Keratinocyte (primary cell): ENCODE measurements around the gene BICDL2. TPM values are rescaled to one million over a fixed set of nuclear protein-coding genes. Genes with fewer than 3 reads are reported as not detected.
A peak's percentile ranks its signal among the peaks of the same experiment; 100 is the strongest.

ENCODE experiments used
- DNase-seq: peaks from one replicate; pipeline ENCODE4 v3.0.0-alpha.2; 2011; ENCODE audit warnings: low read depth, missing footprints, low spot score
- FAIRE-seq: peaks from 2 replicates; lab custom pipeline; 2011; peaks lifted over from hg19 to GRCh38; lab: Jason Lieb, UNC
- H2AFZ ChIP-seq: 2 replicates; pipeline ENCODE4 v1.6.0; 2012; ENCODE audit warnings: low read length, control low read depth, inconsistent platforms; ENCODE audit not compliant: control insufficient read depth
- H3K27ac ChIP-seq: 2 replicates; pipeline ENCODE4 v1.5.1; 2011; ENCODE audit warnings: low read length; ENCODE audit not compliant: control insufficient read depth, insufficient read depth
- H3K27me3 ChIP-seq: 3 replicates; pipeline ENCODE4 v1.6.0; 2011; ENCODE audit warnings: low read length; ENCODE audit not compliant: control insufficient read depth, insufficient read depth; ENCODE audit errors: extremely low read depth
- H3K36me3 ChIP-seq, 2 experiments: 2 replicates in 1 of 2; 3 replicates in 1 of 2; pipeline ENCODE4 v1.5.1; 2011; ENCODE audit warnings: low read length in 2 of 2, mild to moderate bottlenecking in 1 of 2; ENCODE audit not compliant: control insufficient read depth in 2 of 2, insufficient read depth in 2 of 2; ENCODE audit errors: extremely low read depth in 1 of 2
- H3K4me1 ChIP-seq: 3 replicates; pipeline ENCODE4 v1.5.1; 2011; ENCODE audit warnings: low read length; ENCODE audit not compliant: control insufficient read depth, insufficient read depth; ENCODE audit errors: extremely low read depth
- H3K4me2 ChIP-seq: 3 replicates; pipeline ENCODE4 v1.6.0; 2011; ENCODE audit warnings: low read depth, low read length; ENCODE audit not compliant: control insufficient read depth, insufficient read depth; ENCODE audit errors: extremely low read depth
- H3K4me3 ChIP-seq, 3 experiments: fragments of 200-600 bp in 1 of 3; sonication (generic) in 1 of 3; 2 replicates in 2 of 3; 3 replicates in 1 of 3; pipeline ENCODE4 v1.5.1; 2011 to 2016; ENCODE audit warnings: low read length in 3 of 3, mild to moderate bottlenecking in 3 of 3, control low read depth in 2 of 3, inconsistent platforms in 1 of 3, low read depth in 1 of 3, mixed read lengths in 1 of 3, mixed run types in 1 of 3, moderate library complexity in 1 of 3; ENCODE audit not compliant: control insufficient read depth in 2 of 3, insufficient read depth in 2 of 3; ENCODE audit errors: extremely low read depth in 1 of 3
- H3K79me2 ChIP-seq: 2 replicates; pipeline ENCODE4 v1.6.0; 2012; ENCODE audit warnings: low read length; ENCODE audit not compliant: control insufficient read depth, insufficient read depth
- H3K9ac ChIP-seq: 3 replicates; pipeline ENCODE4 v1.6.0; 2011; ENCODE audit warnings: low read length; ENCODE audit not compliant: control insufficient read depth, insufficient read depth; ENCODE audit errors: extremely low read depth
- H3K9me1 ChIP-seq: 3 replicates; pipeline ENCODE4 v1.6.0; 2011; ENCODE audit warnings: low read length; ENCODE audit not compliant: control insufficient read depth, insufficient read depth; ENCODE audit errors: extremely low read depth
- H3K9me3 ChIP-seq: 2 replicates; pipeline ENCODE4 v1.5.1; 2012; ENCODE audit warnings: low read depth, low read length; ENCODE audit not compliant: control insufficient read depth
- H4K20me1 ChIP-seq: 3 replicates; pipeline ENCODE4 v1.6.0; 2011; ENCODE audit warnings: low read length; ENCODE audit not compliant: control insufficient read depth, insufficient read depth; ENCODE audit errors: extremely low read depth
- EZH2 ChIP-seq: IDR thresholded peaks from one replicate; pipeline ENCODE4 v1.6.1; 2012; ENCODE audit warnings: inconsistent platforms, mild to moderate bottlenecking, low read length, moderate library complexity
- dilution Hi-C: fragments of 300-500 bp; cut with MboI; formaldehyde crosslinking; loops from one replicate; pipeline ENCODE4 v1.7.0; 2020; ENCODE audit warnings: low sequenced_read_pairs; ENCODE audit not compliant: extremely low pct_ligation_motif_present
- polyA plus RNA-seq, 5 experiments: library from polyadenylated mRNA; depleted of rRNA in 3 of 5; stranded (reverse) in 3 of 5; stranded (forward) in 1 of 5; unstranded in 1 of 5; fragments of >200 nt; gene quantifications; 1 replicate in 1 of 5; 2 replicates in 3 of 5; 3 replicates in 1 of 5; pipeline versions ENCODE4 v1.2.1 to v1.2.3, GENCODE V29; 2011 to 2012; ENCODE audit warnings: missing spikeins in 2 of 5, low read depth in 1 of 5, low replicate concordance in 1 of 5
- TF ChIP-seq, protein P1 (sequence below), 3 experiments: IDR thresholded peaks in 1 of 3; conservative IDR thresholded peaks in 1 of 3; optimal IDR thresholded peaks in 1 of 3; 2 replicates in 2 of 3; 3 replicates in 1 of 3; pipeline versions ENCODE3 to v1.5.1; 2011; ENCODE audit warnings: low read length in 3 of 3, mild to moderate bottlenecking in 3 of 3, moderate library complexity in 2 of 3, control low read depth in 1 of 3, inconsistent platforms in 1 of 3; ENCODE audit not compliant: insufficient read depth in 2 of 3; ENCODE audit errors: extremely low read depth in 1 of 3

The BICDL2 gene
- polyA plus RNA-seq, 1 donor (not counting 4 experiments of a cell fraction or from before 2014, with no cell fraction given), result 1.3 TPM

DNA sequence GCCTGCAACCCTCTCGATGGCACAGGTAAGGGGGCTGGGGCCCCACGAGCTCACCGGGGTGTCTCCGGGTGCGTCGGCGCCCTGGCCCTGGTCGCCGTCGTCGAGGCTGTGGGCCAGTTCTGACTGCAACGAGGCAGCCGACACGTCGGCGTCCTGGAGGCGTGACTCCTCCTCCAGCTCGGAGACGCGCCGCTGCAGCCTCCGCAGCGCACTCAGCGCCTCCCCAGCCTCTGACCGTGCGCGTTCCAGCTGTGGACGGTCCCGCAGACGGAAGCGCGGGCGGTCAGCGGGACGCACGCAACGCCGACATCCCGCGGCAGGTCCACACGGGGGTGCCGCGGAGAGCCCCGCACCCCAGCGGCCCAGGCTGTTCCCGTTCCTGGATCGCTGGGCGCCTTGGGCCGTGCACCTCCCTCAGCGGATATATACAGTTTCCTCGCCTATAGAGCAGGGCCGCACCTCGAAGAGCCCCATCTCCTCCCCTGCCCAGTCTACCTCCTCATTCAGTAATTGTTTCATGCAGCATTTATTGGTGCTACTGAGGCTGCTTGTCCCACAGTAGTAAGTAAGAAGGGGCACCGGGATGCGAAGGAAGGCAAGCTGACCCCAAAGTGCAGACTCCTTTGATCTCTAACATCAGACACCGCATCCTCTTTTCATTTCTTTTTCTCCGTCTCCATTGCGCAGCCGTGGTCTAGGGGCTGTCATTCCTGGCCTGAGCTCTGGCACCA, 7.1 kb downstream of the BICDL2 start:
- Histone ChIP-seq H3K4me3 (no peak overlapping the region), H4K20me1 (no peaks in the 10 kb centered on the region), H3K79me2 (no peaks in the 10 kb centered on the region), H3K27me3 (peaks cover 19% of the 10 kb centered on the region), H3K36me3 (peaks cover 11 to 14% of the 10 kb centered on the region in 2 experiments), H3K9me3 (no peaks in the 10 kb centered on the region), H3K4me2 (peak overlapping the region; percentile 58), H3K9ac (no peak overlapping the region), H2AFZ (peak overlapping the region; percentile 22), H3K4me1 (peaks cover 7% of the 10 kb centered on the region), H3K9me1 (no peaks in the 10 kb centered on the region), H3K27ac (no peak overlapping the region)
- no peak for DNase-seq
- TF ChIP-seq, protein P1, sequence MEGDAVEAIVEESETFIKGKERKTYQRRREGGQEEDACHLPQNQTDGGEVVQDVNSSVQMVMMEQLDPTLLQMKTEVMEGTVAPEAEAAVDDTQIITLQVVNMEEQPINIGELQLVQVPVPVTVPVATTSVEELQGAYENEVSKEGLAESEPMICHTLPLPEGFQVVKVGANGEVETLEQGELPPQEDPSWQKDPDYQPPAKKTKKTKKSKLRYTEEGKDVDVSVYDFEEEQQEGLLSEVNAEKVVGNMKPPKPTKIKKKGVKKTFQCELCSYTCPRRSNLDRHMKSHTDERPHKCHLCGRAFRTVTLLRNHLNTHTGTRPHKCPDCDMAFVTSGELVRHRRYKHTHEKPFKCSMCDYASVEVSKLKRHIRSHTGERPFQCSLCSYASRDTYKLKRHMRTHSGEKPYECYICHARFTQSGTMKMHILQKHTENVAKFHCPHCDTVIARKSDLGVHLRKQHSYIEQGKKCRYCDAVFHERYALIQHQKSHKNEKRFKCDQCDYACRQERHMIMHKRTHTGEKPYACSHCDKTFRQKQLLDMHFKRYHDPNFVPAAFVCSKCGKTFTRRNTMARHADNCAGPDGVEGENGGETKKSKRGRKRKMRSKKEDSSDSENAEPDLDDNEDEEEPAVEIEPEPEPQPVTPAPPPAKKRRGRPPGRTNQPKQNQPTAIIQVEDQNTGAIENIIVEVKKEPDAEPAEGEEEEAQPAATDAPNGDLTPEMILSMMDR (optimal IDR thresholded peaks at IDR 0.05 in 1 of 3, IDR thresholded peaks at IDR 0.05 in 1 of 3, conservative IDR thresholded peaks at IDR 0.05 in 1 of 3; ENCODE audit: extremely low read depth in 1 of 3, insufficient read depth in 2 of 3, low read length in 3 of 3), result no peak
- no peak for TF ChIP-seq EZH2
- no peak for FAIRE-seq
- dilution Hi-C loops, result no loop called here

DNA sequence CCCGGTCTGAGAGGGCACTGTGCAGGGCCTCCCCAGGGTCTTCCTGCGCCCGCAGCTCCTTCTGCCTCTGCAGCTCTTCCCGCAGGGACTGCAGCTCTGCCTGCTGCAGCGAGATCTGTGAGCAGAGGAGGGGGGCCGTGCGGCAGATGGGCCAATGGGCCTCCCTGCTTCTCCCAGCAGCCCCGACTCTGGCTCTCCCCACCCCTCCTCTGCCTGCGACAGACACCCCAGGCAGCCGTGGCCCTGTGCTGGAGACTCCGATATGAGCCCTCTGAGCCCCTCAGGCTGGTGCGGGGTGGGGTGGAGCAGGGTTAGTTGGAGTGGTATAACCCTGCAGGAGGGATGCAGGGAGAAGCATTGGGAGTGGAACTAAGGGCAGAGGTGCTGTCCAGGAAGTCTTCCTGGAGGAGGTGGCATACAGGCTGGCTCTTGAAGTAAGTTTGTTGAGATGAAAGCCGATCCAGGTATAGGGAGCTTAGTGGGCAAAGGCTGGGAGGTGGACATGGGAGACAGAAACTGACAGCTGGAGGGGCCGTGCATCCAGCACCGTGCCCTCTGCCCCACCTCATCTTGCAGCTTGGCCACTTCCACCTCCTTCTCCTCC, 7.9 kb downstream of the BICDL2 start:
- no peak for DNase-seq
- Histone ChIP-seq H3K27me3 (peaks cover 19% of the 10 kb centered on the region), H3K9ac (no peak overlapping the region), H3K79me2 (no peaks in the 10 kb centered on the region), H3K4me1 (peaks cover 7% of the 10 kb centered on the region), H3K27ac (no peak overlapping the region), H3K4me2 (peak overlapping the region; percentile 22), H3K4me3 (no peak overlapping the region), H4K20me1 (no peaks in the 10 kb centered on the region), H3K9me1 (no peaks in the 10 kb centered on the region), H3K9me3 (no peaks in the 10 kb centered on the region), H2AFZ (no peak overlapping the region), H3K36me3 (peaks cover 11 to 14% of the 10 kb centered on the region in 2 experiments)
- no peak for TF ChIP-seq EZH2
- TF ChIP-seq, protein P1 (optimal IDR thresholded peaks at IDR 0.05 in 1 of 3, IDR thresholded peaks at IDR 0.05 in 1 of 3, conservative IDR thresholded peaks at IDR 0.05 in 1 of 3; ENCODE audit: extremely low read depth in 1 of 3, insufficient read depth in 2 of 3, low read length in 3 of 3), result no peak
- dilution Hi-C loops, result no loop called here
- no peak for FAIRE-seq
